C4-2B (cell line): Measurements from ENCODE around the gene ADCY10.
"Not testable (repeated sequence)": the region's sequence is repeated elsewhere in the genome, so short reads cannot be mapped to it uniquely, and the experiment has no call there.

Source experiments
- CTCF ChIP-seq: fragments of 450-650 bp; conservative IDR thresholded peaks from 2 replicates; pipeline ENCODE4 v1.5.1; 2017; ENCODE audit warnings: mild to moderate bottlenecking
- ZFX ChIP-seq: fragments of 450-650 bp; IDR thresholded peaks from 2 replicates; pipeline ENCODE4 v1.6.1; 2017

GRCh38 chr1:167863191-167863920, 50.6 kb downstream of the ADCY10 start:
- not testable (repeated sequence) for TF ChIP-seq CTCF, ZFX
